ENCODE data around the gene INHBA. TPM values are rescaled to one million over a fixed set of nuclear protein-coding genes. Genes with fewer than 3 reads are reported as not detected.

INHBA gene
- total and polyA plus RNA-seq, 2 of the 4 experiments (the other 2 are of a cell fraction), result 60.2 to 112 TPM

- Histone ChIP-seq H2BK120ac (ENCODE audit: low read depth, low read length) (no peak overlapping the region), H3K4me3 (ENCODE audit: insufficient read depth, low read depth, low read length) (no peak overlapping the region), H3K9ac (ENCODE audit: low read depth, low read length) (no peak overlapping the region), H3K4me2 (ENCODE audit: low read depth, low read length) (no peak overlapping the region), H2BK5ac (ENCODE audit: low read depth, low read length, poor library complexity, severe bottlenecking) (no peak overlapping the region), H3K27me3 (ENCODE audit: control insufficient read depth, insufficient read depth, low read length) (no peaks in the 10 kb centered on the region), H3K14ac (replicated peaks; ENCODE audit: low read depth, low read length) (no peak overlapping the region), H3K9me3 (ENCODE audit: control insufficient read depth, insufficient read depth, low read length) (no peaks in the 10 kb centered on the region), H2AFZ (replicated peaks; ENCODE audit: low read length, poor library complexity) (no peak overlapping the region), H2BK15ac (ENCODE audit: low read depth, low read length) (no peak overlapping the region), H3K23ac (ENCODE audit: low read depth, low read length) (no peak overlapping the region), H3K56ac (ENCODE audit: extremely low read depth, insufficient read depth, low read length) (no peak overlapping the region), H4K20me1 (ENCODE audit: insufficient read depth, low read length) (no peaks in the 10 kb centered on the region), H3K9me1 (ENCODE audit: insufficient read depth, low read length) (no peaks in the 10 kb centered on the region), H3K18ac (ENCODE audit: low read depth, low read length) (no peak overlapping the region), H3K4me1 (ENCODE audit: control insufficient read depth, insufficient read depth, low read length) (no peaks in the 10 kb centered on the region), H2AK9ac (replicated peaks; ENCODE audit: low read depth, low read length, poor library complexity) (no peak overlapping the region), H4K5ac (ENCODE audit: low read depth, low read length) (no peak overlapping the region), H3K36me3 (ENCODE audit: control insufficient read depth, insufficient read depth, low read length) (no peaks in the 10 kb centered on the region), H4K91ac (ENCODE audit: insufficient read depth, low read depth, low read length) (no peak overlapping the region), H3K79me1 (ENCODE audit: low read depth in 1 of 2, low read length in 2 of 2) (no peaks in the 10 kb centered on the region), H2BK20ac (ENCODE audit: low read depth, low read length) (no peak overlapping the region), H3K4ac (ENCODE audit: low read depth, low read length) (0 out of 2 replicates have a peak overlapping the region, but pooled peaks have one; percentile 9), H2AK5ac (ENCODE audit: low read depth, low read length) (no peak overlapping the region), H3K27ac (ENCODE audit: insufficient read depth, low read length) (no peak overlapping the region), H4K8ac (ENCODE audit: low read depth in 2 of 2, low read length in 2 of 2) (no peak overlapping the region)
- in situ Hi-C loops (cut with MboI; ENCODE audit: low sequenced_read_pairs) (loop anchor here (10.0 kb wide), 1 partner anchor 1482 kb away; no protein-coding TSS in a partner anchor), intact Hi-C loops (cut with micrococcal nuclease) (no loop called here), dilution Hi-C loops (cut with HindIII; ENCODE audit: low sequenced_read_pairs, unreplicated experiment) (no loop called here)
- 89% methylated on average over 9 of the region's 11 CpGs; no CpG with 5 or more reads in 1 of the 2 experiments for WGBS, 2 experiments (ENCODE audit: extremely low coverage in 2 of 2, insufficient read length in 1 of 2)
- DNase-seq (no peak), ATAC-seq (ENCODE audit: low read depth) (no peak)
- CTCF ChIA-PET, result no interaction called here
- no peak for TF ChIP-seq MAZ (IDR thresholded peaks at IDR 0.05; ENCODE audit: borderline replicate concordance, low read depth, low read length)
- TF ChIP-seq NFE2L2 (IDR thresholded peaks at IDR 0.05; ENCODE audit: low read depth, low read length), result no peak
- no peak for TF ChIP-seq USF2 (IDR thresholded peaks at IDR 0.05; ENCODE audit: low read depth, low read length)
- TF ChIP-seq SMC3 (IDR thresholded peaks at IDR 0.05; ENCODE audit: low read depth, low read length), result no peak
- TF ChIP-seq RCOR1 (IDR thresholded peaks at IDR 0.05; ENCODE audit: insufficient replicate concordance, low read length), result no peak
- no peak for TF ChIP-seq RAD21 (IDR thresholded peaks at IDR 0.05; ENCODE audit: low read length)
- BruUV-seq (replicated peaks), result no TSS peak
- POLR2A ChIA-PET (ENCODE audit: unreplicated experiment), result no interaction called here
These were observed 13.8 kb upstream of the INHBA start for GRCh38 chr7:41716691-41717090.

Data from IMR-90 (cell line).